Airway epithelial cell (primary cell): ENCODE measurements around the gene BBS9. TPM values are rescaled to one million over a fixed set of nuclear protein-coding genes. Genes with fewer than 3 reads are reported as not detected.

Source experiments
- total RNA-seq: library from RNA; depleted of rRNA; stranded (reverse); fragments of >200 nt; gene quantifications from 2 replicates; pipeline ENCODE4 v1.2.3, GENCODE V29; 2015

The BBS9 gene
- total RNA-seq: 2.7 and 5.7 TPM in 2 replicates

DNA sequence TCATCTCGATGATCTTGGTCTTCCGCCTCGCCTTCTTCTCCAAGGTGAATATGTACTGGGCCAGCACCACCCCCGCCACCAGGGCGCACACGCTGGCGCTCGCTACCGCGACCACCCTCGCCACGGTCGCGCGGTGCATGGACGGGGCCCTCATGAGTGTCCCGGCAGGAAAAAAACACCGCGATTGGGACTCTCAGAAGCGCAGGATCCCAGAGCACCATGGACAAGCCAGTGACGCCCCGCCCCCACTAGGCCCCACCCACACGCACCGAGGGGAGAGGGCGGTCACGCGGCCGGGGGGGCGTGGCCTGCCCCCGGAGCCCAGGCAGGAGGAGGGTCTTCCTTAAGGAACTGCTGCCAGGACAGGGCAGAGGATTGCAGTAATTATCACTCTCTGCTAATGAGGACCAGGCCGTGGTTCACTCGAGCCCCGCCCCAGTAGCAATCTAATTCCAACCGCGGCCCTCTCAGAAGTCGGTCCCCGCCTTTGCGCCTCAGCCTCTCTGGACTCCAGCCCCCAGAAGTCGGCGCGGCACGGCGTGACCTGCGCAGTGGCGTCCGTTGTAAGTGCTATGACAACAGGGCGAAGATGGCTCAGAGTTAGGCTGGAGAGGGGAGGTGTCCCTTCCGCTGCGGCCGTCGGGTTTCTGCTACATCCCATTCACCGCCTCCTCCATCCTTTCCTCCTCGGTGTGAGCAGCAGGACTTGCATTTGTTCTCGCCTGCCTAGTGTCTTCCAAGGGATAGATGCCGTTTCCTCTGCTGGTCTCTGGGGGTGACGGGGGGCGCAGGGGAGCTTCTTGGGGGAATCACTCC, at the start of gene BBS9:
TSS of gene BBS9 (plus strand) at position 575 of the 816 bp plus-strand sequence. CDS start 16,689 bp downstream, outside the sequence.

DNA sequence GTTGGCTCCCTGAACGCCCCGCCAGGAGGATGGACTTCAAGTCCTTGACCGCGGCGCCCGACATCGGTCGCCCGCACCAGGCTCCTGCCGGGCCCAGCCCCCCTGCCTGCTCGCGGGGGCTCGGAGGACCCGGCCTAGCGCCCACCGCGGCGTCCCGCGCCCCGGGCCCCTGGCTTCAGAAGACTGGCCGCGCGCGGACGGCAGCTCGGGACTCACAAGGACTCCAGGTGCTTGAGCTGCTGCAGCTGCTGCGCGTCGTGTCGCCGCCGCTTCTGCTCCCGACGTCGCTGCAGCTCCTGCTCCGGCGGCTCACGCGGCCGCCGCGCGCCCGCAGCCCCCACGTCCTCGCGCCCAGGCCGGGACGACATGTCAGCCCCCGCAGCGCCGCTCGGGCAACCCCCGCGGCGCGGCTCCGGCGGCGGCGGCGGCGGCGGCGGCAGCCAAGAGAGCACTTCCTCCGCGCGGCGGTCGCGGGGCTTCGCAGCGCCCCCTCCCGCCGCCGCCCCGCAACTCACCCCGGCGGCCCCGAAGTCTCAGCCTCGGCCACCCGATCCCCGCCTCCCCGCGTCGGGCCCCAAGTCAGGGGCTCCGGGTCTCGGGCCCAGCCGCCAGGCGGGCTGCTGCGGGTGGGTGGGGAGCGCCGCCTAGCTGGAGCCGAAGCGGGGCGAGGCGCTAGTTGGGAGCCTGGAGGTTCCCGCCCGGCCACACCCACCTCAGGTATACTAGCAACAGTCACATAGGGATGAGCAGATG, 20.2 kb upstream of the BBS9 start, which contains the start of gene RP9:
TSS of gene RP9 (minus strand) at position 400 of the 753 bp plus-strand sequence. CDS start at position 368, 32 bp downstream.

Other genes with a start within 250 kb of the BBS9 start
- 13.5 and 15.4 TPM in 2 replicates for gene KBTBD2, start 237.8 kb upstream of the BBS9 start, total RNA-seq
- gene FKBP9, start 172.1 kb upstream of the BBS9 start, total RNA-seq: 136 and 152 TPM in 2 replicates
- 17.4 and 20.3 TPM in 2 replicates for gene NT5C3A, start 66.8 kb upstream of the BBS9 start, total RNA-seq
- 8.6 and 10.5 TPM in 2 replicates for gene RP9, start 20.2 kb upstream of the BBS9 start, total RNA-seq